Measurements from ENCODE around the gene ISCA1.

DNA sequence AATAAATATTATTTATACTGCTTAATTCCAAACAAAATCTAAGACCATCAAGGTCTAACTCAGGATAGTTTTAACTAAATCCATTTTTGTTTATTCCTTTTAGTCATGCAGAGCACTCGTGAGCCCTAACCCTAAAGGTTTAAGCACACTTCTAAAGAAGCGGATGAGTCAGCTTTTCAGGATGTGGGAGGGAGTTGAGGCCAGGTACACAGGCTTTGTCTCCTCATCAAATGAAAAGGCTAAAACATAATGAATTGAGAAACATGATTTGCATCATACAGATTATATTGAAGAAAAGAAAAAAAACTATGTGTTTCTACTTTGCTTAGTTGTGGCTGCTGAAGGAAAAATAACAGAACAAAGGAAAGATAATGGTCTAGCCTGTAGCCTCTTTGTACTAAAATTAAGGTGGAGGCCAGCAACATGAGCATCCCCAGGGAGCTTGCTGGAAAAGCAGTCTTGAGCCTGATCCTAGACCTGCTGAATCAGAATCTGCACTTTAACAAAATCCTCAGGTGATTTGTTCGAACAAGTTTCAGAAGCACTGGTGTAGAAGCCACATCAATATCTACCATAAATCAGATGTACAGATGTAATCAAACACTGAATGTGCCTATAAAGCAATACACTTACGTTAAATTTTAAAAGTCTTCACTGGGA, 21.1 kb upstream of the ISCA1 start:
- TF ChIP-seq CTCF (IDR thresholded peaks at IDR 0.05) (no peak), POLR2A (IDR thresholded peaks at IDR 0.05) (no peak), POLR2AphosphoS5 (IDR thresholded peaks at IDR 0.05) (no peak)
